K562 (cell line): ENCODE results near the gene ARFGAP1. TPM values are rescaled to one million over a fixed set of nuclear protein-coding genes. Genes with fewer than 3 reads are reported as not detected.

Experiments
- ATAC-seq: fragments of 200-7000 bp; cut with Tn5 transposase; 3 replicates; pipeline ENCODE4 v1.9.1; 2020; ENCODE audit warnings: moderate library complexity
- BruUV-seq: library from RNA; stranded (reverse); fragments of 400-500 nt; replicated peaks from 2 replicates; lab custom pipeline; 2021; lab: Mats Ljungman, UMichigan
- CTCF ChIA-PET: fragments of 300-600 bp; formaldehyde crosslinking; extraction: SDS; loops from one replicate; lab custom pipeline; 2021; ENCODE audit warnings: low intra/inter-chr PET ratio; lab: Yijun Ruan, JAX
- POLR2A ChIA-PET: fragments of 300-600, 350-650 bp; sonication (Branson Sonifier 250); formaldehyde crosslinking; extraction: SDS; loops from one replicate; lab custom pipeline; 2021; ENCODE audit warnings: antibody characterized with exemption, inconsistent platforms; lab: Yijun Ruan, JAX
- DNase-seq, 4 experiments: peaks; one replicate each; pipeline versions ENCODE4 v3.0.0 to v3.0.0-alpha.2; 2011 to 2018; ENCODE audit warnings: low spot score in 3 of 4, mixed read lengths in 3 of 4; ENCODE audit errors: extremely low read depth in 1 of 4
- FAIRE-seq: peaks from 2 replicates; lab custom pipeline; 2011; peaks lifted over from hg19 to GRCh38; lab: Jason Lieb, UNC
- H2AFZ ChIP-seq: 2 replicates; pipeline ENCODE4 v1.6.0; 2011; ENCODE audit warnings: low read depth, low read length, control low read depth, inconsistent platforms
- H3K27ac ChIP-seq: fragments of 200-600 bp; 3 replicates; pipeline ENCODE4 v1.8.0; 2011; ENCODE audit warnings: low read depth, mild to moderate bottlenecking, control low read depth, inconsistent platforms, low read length, moderate library complexity, mixed read lengths; ENCODE audit errors: extremely low read depth
- H3K27me3 ChIP-seq, 2 experiments: fragments of 300-600 bp in 1 of 2; 2 replicates in 1 of 2; 3 replicates in 1 of 2; pipeline versions ENCODE4 v1.6.0 to v1.8.0; 2011; ENCODE audit warnings: inconsistent platforms in 2 of 2, low read length in 2 of 2, mild to moderate bottlenecking in 1 of 2, mixed read lengths in 1 of 2, moderate library complexity in 1 of 2; ENCODE audit not compliant: control insufficient read depth in 2 of 2, insufficient read depth in 2 of 2
- H3K36me3 ChIP-seq: fragments of 300-600 bp; 3 replicates; pipeline ENCODE4 v1.8.0; 2011; ENCODE audit warnings: mild to moderate bottlenecking, low read length, inconsistent platforms; ENCODE audit not compliant: control insufficient read depth, insufficient read depth
- H3K4me1 ChIP-seq, 2 experiments: fragments of 200-600 bp in 1 of 2; replicated peaks in 1 of 2; 2 replicates in 1 of 2; 3 replicates in 1 of 2; pipeline versions ENCODE4 v1.5.1 to v1.8.0; 2011; ENCODE audit warnings: inconsistent platforms in 2 of 2, low read length in 2 of 2, mild to moderate bottlenecking in 1 of 2, mixed read lengths in 1 of 2, moderate library complexity in 1 of 2; ENCODE audit not compliant: control insufficient read depth in 2 of 2, insufficient read depth in 2 of 2
- H3K4me2 ChIP-seq: 2 replicates; pipeline ENCODE4 v1.6.1; 2011; ENCODE audit warnings: low read length, control low read depth, inconsistent platforms, mixed read lengths; ENCODE audit not compliant: insufficient read depth
- H3K4me3 ChIP-seq: fragments of 200-600 bp; sonication (generic), shearing (Covaris generic); 2 replicates; pipeline ENCODE4 v1.5.1; 2016; ENCODE audit warnings: control low read depth, inconsistent platforms
- H3K79me2 ChIP-seq: fragments of 200-600 bp; 3 replicates; pipeline ENCODE4 v1.8.0; 2011; ENCODE audit warnings: low read length, inconsistent platforms; ENCODE audit not compliant: control insufficient read depth, insufficient read depth
- H3K9ac ChIP-seq, 2 experiments: 2 replicates each; pipeline versions ENCODE4 v1.6.0 to v1.6.1; 2011; ENCODE audit warnings: low read depth in 2 of 2, low read length in 2 of 2, control low read depth in 1 of 2, inconsistent platforms in 1 of 2, mild to moderate bottlenecking in 1 of 2, mixed read lengths in 1 of 2; ENCODE audit not compliant: insufficient read depth in 1 of 2
- H3K9me1 ChIP-seq: one replicate; pipeline ENCODE4 v1.6.0; 2011; ENCODE audit warnings: inconsistent platforms, mild to moderate bottlenecking, low read length, moderate library complexity; ENCODE audit not compliant: control insufficient read depth, insufficient read depth
- H3K9me3 ChIP-seq: replicated peaks from 2 replicates; pipeline ENCODE4 v1.5.1; 2011; ENCODE audit warnings: low read depth, low read length, inconsistent platforms; ENCODE audit not compliant: control insufficient read depth, insufficient read depth
- H4K20me1 ChIP-seq: replicated peaks from 2 replicates; pipeline ENCODE4 v1.6.1; 2011; ENCODE audit warnings: low read length, inconsistent platforms, mixed read lengths; ENCODE audit not compliant: control insufficient read depth, insufficient read depth
- MGA ChIP-seq: fragments of 450-650 bp; IDR thresholded peaks from 2 replicates; pipeline ENCODE4 v1.6.1; 2016; ENCODE audit warnings: mild to moderate bottlenecking, moderate library complexity
- ZNF592 ChIP-seq: fragments of 450-650 bp; IDR thresholded peaks from 2 replicates; pipeline ENCODE4 v1.6.1; 2017; ENCODE audit warnings: antibody characterized with exemption, mild to moderate bottlenecking
- WGBS: fragments of 100-300 bp; shearing (Covaris generic); methylation state at CpG from one replicate; pipeline ENCODE4 v1.1.6; 2016; ENCODE audit warnings: low coverage, mixed read lengths; ENCODE audit not compliant: insufficient coverage; ENCODE audit errors: missing lambda C conversion rate; 5-methylcytosine and 5-hydroxymethylcytosine counted together
- in situ Hi-C: fragments of 300-500 bp; cut with MboI; formaldehyde crosslinking; loops from 4 replicates; pipeline ENCODE4 v1.15.0; 2018; ENCODE audit warnings: inconsistent platforms, mixed read lengths
- intact Hi-C: fragments of 100-400 bp; cut with micrococcal nuclease; formaldehyde crosslinking; loops from 2 replicates; pipeline ENCODE4 v1.14.2; 2022
- polyA plus RNA-seq, 8 experiments: library from polyadenylated mRNA; depleted of rRNA in 4 of 8; stranded (reverse) in 5 of 8; unstranded in 3 of 8; fragments of >200 nt; fragmentation: Nextera tagmentation in 2 of 8; fragmentation: Illumina TruSeq in 1 of 8; extraction: Ambion mirVana in 2 of 8; extraction: Trizol in 1 of 8; gene quantifications; 2 replicates each; pipeline versions ENCODE4 v1.2.1 to v1.2.3, GENCODE V29; 2011 to 2014; ENCODE audit warnings: inconsistent platforms in 1 of 8, missing spikeins in 1 of 8
- total RNA-seq, 7 experiments: library from RNA; depleted of rRNA in 6 of 7; stranded (reverse); fragments of >200 nt in 6 of 7; fragmentation: Illumina TruSeq in 2 of 7; extraction: Trizol in 2 of 7; gene quantifications; 2 replicates each; pipeline versions ENCODE4 v1.2.1 to v1.2.3, GENCODE V29; 2011 to 2021; ENCODE audit warnings: low replicate concordance in 1 of 7

ARFGAP1 gene
- total and polyA plus RNA-seq, 9 of the 15 experiments (the other 6 are each of a cell fraction or from before 2014, with no cell fraction given): 0.53 to 102 (median 33.5) TPM

- H3K9ac ChIP-seq: peak overlapping the region in 1 of 2 experiments; percentile 8; a peak in 1 of 4 replicates
- intact Hi-C loops: loop anchor here (5.0 kb wide), 1 partner anchor 158 kb away; no protein-coding TSS in a partner anchor
Observed at GRCh38 chr20:63223826-63224207, 48.8 kb upstream of the ARFGAP1 start.

More at GRCh38 chr20:63223826-63224207, 48.8 kb upstream of the ARFGAP1 start:
- Histone ChIP-seq H3K27ac (no peak overlapping the region), H3K4me1 (peaks cover 0 to 21% of the 10 kb centered on the region in 2 experiments; a peak in 2 of 5 replicates), H3K27me3 (peaks cover 5 to 45% of the 10 kb centered on the region in 2 experiments), H2AFZ (no peak overlapping the region), H4K20me1 (no peaks in the 10 kb centered on the region), H3K4me2 (no peak overlapping the region), H3K4me3 (no peak overlapping the region), H3K9me3 (no peaks in the 10 kb centered on the region), H3K36me3 (no peaks in the 10 kb centered on the region), H3K79me2 (no peaks in the 10 kb centered on the region), H3K9me1 (no peaks in the 10 kb centered on the region)
- ATAC-seq: no peak
- BruUV-seq: no TSS peak
- in situ Hi-C loops: no loop called here
- CTCF ChIA-PET: no interaction called here
- no peak for TF ChIP-seq ZNF592
- no peak for TF ChIP-seq MGA
- no peak for DNase-seq
- no peak for FAIRE-seq
- POLR2A ChIA-PET: interaction anchor here (0.6 to 1.4 kb wide), 5 partner anchors 8 to 236 kb away, joined by 3 to 5 read pairs (median 3); partner anchors contain the start of gene ARFGAP1
- WGBS: 10% methylated on average over 6 of the region's 6 CpGs
